H54 (cell line): Measurements from ENCODE around the gene PISD.
A peak's percentile ranks its signal among the peaks of the same experiment; 100 is the strongest.
"Not testable (repeated sequence)": the region's sequence is repeated elsewhere in the genome, so short reads cannot be mapped to it uniquely, and the experiment has no call there.

Source experiments
- DNase-seq: peaks from one replicate; pipeline ENCODE4 v3.0.0; 2011; ENCODE audit warnings: low spot score, mixed read lengths; ENCODE audit not compliant: insufficient read length
- FAIRE-seq: peaks from 3 replicates; lab custom pipeline; 2011; peaks lifted over from hg19 to GRCh38; lab: Jason Lieb, UNC
- POLR2A ChIP-seq: IDR thresholded peaks from 2 replicates; pipeline ENCODE4 v1.6.1; 2011; ENCODE audit warnings: low read depth, mild to moderate bottlenecking, low read length

Gene PISD

DNA sequence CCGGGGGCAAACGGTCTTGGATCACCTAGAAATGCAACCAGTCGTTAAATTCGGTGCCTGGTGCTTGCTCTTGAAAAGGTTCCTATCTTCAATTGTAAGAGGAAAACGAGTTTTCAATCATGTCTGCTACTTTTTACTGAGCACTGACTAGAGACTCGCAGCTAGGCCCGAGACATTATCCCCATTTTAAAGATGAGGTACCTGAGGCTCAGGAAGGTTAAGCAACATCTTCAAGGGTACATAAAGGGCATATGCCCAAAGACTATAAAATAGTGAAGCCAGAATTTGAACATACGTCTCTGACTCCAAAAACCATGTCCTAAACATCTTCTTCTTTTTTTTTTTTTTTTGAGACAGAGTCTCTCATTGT lies 638 bp upstream of the PISD start:
- no peak for TF ChIP-seq POLR2A
- no peak for FAIRE-seq
- DNase-seq, result no peak

DNA sequence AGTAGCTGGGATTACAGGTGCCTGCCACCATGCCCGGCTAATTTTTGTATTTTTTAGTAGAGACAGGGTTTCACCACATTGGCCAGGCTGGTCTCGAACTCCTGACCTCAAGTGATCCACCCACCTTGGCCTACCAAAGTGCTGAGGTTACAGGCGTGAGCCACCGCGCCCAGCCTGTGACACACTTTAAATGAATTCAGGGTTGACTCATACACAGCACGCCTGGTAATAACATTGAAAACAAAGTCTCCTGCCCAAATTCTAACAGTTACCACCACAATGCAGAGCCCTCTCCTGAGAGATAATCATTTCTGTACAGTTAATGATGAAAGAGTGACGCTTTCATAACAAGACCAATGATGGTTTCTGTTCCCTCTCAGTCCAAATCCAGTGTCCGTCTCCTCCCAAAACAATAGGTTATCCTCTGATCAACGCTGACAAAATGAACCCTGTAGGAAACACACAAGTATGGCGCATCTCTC lies 1.1 kb downstream of the PISD start:
- not testable (repeated sequence) for DNase-seq

DNA sequence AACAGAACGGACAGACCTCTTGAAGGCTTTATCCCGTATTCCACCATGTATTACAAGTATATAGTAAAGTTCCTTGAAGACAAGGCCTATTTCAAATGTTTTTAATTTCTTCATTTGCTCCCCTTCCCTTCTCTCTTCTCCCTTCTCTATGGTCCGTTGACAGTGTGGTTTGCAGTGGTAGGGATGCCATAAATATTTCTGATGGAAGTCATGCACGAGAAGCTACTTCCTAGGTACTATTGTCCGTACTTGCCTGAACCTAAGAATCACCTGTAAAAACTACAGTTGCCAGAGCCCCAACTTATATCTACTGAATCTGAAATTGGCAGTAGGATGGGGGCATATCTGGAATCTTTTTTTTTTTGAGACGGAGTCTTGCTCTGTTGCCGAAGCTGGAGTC lies 2.8 kb downstream of the PISD start:
- DNase-seq, result no peak
- TF ChIP-seq POLR2A, result no peak
- no peak for FAIRE-seq

More for the DNA sequence above, 1.1 kb downstream of the PISD start:
- FAIRE-seq, result peak; percentile 15

DNA sequence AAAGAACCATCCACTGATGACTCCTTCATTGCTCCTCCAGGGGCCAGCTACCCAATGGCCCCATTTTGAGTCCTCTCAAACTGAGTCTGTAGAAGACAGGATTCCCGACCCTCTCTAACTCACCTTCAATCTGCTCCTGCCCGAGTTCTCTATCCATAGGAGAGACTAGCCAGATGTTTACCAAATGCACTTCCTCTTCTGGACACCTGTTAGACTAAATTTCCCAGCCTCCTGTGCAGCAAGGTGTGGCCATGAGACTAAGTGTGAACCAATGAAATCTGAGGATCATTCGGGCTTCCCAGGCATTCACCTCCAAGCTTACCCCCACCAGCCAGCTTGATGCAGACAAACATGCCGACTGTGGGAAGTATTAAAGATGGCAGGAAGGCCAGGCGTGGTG lies 7.6 kb downstream of the PISD start:
- TF ChIP-seq POLR2A, result no peak
- no peak for FAIRE-seq
- no peak for DNase-seq

DNA sequence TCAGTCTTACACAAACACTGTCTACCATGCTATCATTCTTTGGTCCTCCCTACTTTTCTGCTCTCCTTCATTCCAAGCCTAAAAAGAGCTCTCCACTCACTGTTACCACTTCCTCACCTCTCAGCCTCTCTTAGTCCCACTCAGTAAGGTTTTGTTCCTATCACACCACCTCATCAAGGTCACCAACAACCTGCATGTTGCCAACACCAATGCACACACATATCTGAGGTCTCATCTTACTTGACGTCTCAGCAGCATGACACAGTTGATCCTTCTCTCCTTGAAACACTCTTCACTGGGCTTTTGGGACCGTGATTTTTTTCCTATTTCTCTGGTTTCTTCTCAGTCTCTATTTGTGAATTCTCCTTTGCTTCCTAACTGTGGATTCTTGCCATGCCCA lies 8.1 kb downstream of the PISD start:
- no peak for FAIRE-seq
- no peak for DNase-seq
- no peak for TF ChIP-seq POLR2A

DNA sequence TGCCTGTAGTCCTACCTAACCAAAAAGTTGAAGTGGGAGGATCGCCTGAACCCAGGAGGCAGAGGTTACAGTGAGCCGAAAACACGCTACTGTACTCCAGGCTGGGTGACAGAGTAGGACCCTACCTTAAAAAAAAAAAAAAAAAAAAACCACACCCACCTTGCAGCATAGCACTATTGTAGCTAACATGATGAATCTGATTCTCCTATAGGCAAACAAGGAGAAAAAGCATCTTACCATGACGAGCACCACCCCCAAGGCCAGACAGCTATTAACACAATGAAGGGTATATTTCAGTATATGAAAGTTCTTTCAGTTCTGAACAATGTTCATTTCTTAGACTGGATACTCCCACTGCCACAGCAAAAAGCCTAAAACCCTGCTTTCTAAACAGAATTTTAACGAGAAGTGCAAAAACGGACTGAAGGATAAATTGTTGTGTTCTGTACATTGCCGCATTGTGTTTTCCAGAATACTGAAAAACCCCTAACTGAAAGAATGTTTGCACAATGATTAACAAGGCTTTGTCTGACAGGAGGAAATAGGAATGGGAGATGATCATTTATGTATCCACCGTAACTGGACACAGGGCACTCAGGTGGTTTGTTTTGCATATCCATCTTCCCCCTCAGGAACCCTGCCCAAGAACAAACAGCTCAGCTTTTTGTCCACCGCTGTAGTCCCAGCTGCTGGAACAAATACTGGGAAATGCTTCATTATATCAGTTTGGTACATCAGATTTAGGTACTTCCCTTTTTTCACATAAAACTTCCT lies 8.9 kb downstream of the PISD start:
- DNase-seq (no peak), FAIRE-seq (no peak)
- TF ChIP-seq POLR2A, result no peak

DNA sequence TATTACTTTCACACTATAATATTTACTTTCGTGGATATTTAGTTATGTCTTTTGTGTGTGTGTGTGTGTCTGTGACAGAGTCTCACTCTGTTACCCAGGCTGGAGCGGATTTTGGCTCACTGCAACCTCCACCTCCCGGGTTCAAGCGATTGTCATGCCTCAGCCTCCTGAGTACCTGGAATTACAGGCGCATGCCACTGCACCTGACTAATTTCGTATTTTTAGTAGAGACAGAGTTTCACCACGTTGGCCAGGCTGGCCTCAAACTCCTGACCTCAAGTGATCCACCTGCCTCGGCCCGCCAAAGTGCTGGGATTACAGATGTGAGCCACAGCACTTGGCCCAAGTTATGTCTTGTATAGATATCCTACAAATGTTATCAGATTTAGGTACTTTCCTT lies 9.9 kb downstream of the PISD start:
- no peak for DNase-seq
- FAIRE-seq, result no peak
- TF ChIP-seq POLR2A, result no peak

DNA sequence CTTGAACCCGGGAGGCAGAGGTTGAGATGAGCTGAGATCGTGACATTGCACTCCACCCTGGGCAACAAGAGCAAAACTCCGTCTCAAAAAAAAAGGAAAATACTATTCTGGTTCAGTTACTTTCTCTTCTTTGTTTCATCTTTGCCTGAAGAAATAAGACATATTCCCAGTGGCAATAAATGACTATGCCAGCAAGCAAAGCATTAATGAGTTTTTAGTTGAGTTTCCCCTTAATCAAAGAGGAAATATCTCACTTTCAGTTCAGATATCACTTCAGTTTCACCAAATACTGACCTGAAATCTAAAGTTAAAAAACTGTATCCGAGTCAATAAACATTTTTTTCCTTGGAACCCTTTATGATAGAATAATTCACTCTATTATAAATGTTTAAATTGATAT lies 10.4 kb downstream of the PISD start:
- FAIRE-seq (no peak), DNase-seq (no peak)
- no peak for TF ChIP-seq POLR2A

DNA sequence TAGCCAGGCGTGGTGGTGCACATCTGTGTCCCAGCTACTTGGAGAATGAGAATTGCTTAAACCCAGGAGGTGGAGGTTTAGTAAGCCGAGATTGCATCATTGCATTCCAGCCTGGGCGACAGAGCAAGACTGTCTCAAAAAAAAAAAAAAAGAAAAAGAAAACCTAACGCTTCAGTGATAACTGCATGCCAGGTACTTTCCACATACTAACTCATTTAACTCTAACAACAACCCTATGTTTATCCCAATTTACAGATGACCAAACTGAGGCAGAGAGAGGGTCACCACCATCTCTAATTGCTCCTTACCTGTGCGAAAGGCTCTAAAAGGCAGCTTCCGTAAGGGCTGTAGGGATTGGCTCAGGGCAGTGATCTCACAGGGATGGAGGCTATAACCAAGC lies 11.6 kb downstream of the PISD start:
- FAIRE-seq (no peak), DNase-seq (no peak)
- no peak for TF ChIP-seq POLR2A

DNA sequence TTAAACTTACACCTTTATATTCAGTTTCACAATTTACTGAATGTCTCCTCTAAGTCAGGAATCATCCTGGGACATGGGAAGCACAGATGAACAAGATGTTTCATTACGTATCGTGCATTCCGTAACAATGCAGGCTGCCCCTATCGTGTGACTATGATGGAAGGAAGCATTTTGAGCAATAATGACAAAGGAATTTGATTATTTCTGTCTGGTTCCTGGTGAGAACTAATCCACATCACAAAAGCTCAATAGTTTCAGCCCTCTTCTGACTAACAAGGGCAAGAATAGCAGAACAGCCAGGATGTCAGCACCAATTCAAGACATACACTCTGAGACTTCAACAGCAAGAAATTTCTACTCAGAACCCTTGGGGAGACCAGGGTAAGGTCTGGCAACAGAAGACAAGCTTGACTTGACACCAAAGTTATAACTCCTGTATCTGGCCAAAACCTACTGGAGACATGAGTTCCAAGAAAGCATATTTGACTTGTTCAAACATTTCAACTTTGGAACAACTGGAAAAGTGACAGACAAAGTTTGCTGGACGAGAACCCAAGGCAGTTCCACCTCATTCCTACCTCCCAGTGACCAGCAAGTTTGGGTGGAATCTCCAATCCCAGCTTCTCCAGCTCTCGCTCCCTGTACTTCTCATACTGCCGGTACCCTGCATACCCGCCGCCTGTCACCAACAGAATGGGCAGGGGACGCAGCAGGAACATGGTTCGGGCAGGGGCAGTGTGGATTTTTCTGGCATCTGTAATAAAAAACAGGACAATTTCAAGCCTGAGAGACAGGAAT lies 14.3 kb downstream of the PISD start:
- DNase-seq (no peak), FAIRE-seq (no peak)
- TF ChIP-seq POLR2A, result no peak

DNA sequence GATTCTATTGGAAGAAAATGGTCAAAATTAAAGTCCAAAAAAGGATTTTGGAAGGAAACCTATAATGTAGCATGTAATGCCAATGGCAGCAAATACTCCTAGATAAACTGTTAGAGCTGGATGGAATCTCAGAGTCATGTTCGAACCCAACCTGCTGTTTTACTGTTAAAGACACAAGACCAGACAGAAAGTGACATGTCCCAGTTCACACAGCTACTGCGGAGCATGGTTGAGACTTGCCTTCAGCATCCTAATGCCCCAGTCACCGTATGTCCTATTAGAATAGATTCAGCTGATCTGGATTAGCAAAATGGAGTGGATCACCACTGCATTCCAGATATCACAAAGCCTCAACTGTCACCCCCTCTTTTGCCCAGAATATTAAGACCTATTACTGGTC lies 14.9 kb downstream of the PISD start:
- TF ChIP-seq POLR2A, result no peak
- FAIRE-seq (no peak), DNase-seq (no peak)

DNA sequence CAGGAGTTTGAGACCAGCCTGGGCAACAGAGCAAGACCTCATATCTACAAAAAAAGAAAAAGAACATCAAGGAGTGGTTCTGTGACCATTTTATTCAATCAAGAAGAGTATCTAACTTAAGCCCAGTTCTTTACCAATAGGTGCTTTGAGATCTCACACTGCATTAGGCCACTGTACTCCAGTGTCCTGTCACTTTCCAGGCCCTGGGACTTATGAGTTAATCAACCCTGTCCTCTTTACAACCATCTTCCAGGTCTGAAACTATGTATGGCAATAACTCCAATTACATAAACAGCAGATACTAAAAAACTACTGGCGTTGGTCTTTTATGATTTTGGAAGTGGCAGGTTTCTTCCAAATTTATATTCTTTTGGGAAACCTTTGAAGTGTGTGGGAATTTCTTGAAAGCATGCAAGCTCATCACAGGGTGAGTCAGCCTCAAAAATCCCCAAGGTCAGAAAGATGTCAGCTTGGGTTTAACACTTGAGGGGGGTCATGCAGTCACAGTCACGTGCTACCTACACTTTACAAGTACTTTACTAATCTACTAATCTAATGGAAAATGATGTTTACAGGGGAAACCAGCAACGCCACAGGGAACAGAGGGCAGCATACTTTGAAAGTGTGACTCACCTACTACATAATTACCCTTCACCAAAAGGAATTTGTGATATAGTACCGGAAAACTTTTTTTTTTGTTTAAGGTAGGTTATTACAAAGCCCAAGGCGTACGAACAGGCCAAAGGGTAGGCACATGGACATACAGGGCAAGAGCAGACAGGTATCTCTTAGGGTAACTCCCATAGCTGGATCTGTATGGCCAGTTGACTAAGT lies 15.6 kb downstream of the PISD start:
- DNase-seq, result peak; percentile 54
- FAIRE-seq, result peak; percentile 68
- TF ChIP-seq POLR2A, result no peak

DNA sequence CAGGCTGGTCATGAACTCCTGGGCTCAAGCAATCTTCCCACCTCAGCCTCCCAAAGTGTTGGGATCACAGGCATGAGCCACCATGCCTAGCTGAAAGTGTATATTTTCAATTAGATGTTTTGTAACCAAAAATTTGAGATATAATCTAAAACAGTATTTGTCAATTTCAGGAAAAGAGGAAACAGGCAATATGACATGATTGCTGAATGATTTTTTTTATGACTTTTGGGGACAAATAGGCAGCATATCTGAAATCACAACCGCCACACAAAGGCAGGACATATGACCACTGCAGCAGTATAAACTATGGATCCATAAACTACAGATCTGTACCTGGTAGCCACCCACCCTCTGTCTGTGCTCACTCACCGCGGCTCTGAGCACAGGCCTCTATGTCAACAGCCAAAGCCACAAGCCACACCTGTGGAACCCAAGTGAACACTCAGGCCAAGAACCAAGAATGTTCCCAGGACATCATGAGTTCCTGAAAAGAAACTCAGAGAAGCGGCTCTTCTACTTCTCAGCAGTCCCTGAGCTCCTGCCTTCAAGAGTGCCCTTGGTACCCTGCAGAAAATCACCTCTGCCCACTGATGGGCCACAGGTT lies 22.5 kb downstream of the PISD start:
- DNase-seq, result no peak
- FAIRE-seq, result no peak
- TF ChIP-seq POLR2A, result no peak
